Naive thymus-derived CD4-positive, alpha-beta T cell (primary cell): ENCODE data around the gene MACIR. TPM values are rescaled to one million over a fixed set of nuclear protein-coding genes. Genes with fewer than 3 reads are reported as not detected.

Experiments used
- ATAC-seq: fragments of 150-1000 bp; cut with Tn5 transposase; 2 replicates; pipeline ENCODE4 v1.10.0; 2021; ENCODE audit warnings: mild to moderate bottlenecking, moderate library complexity
- CTCF ChIA-PET: fragments of 350-600 bp; sonication (Branson Sonifier 250); formaldehyde crosslinking; loops from one replicate; lab custom pipeline; 2021; ENCODE audit warnings: antibody characterized with exemption; lab: Charles Lee
- POLR2A ChIA-PET: fragments of 350-600 bp; sonication (Branson Sonifier 250); formaldehyde crosslinking; loops from one replicate; lab custom pipeline; 2021; ENCODE audit warnings: antibody characterized with exemption, inconsistent platforms; lab: Charles Lee
- DNase-seq, 9 donors: peaks; one replicate each; pipeline versions ENCODE4 v3.0.0 to v3.0.0-alpha.2; 2020 to 2022; ENCODE audit warnings: mixed read lengths in 1 of 9
- H3K27ac ChIP-seq: one replicate; pipeline ENCODE4 v1.7.0; 2013; ENCODE audit warnings: mild to moderate bottlenecking, low read depth, low read length, moderate library complexity
- H3K27me3 ChIP-seq, 2 donors: one replicate each; pipeline ENCODE4 v1.7.0; 2013; ENCODE audit warnings: low read length in 2 of 2, mild to moderate bottlenecking in 2 of 2, moderate library complexity in 2 of 2; ENCODE audit not compliant: control insufficient read depth in 2 of 2, insufficient read depth in 2 of 2
- H3K36me3 ChIP-seq, 3 experiments: 1 replicate in 2 of 3; 2 replicates in 1 of 3; pipeline ENCODE4 v1.7.0; 2013; ENCODE audit warnings: low read length in 3 of 3, mild to moderate bottlenecking in 3 of 3, moderate library complexity in 1 of 3; ENCODE audit not compliant: insufficient read depth in 3 of 3, control insufficient read depth in 2 of 3
- H3K4me1 ChIP-seq, 2 donors: one replicate each; pipeline ENCODE4 v1.7.0; 2013; ENCODE audit warnings: low read length in 2 of 2, mild to moderate bottlenecking in 2 of 2, moderate library complexity in 1 of 2; ENCODE audit not compliant: control insufficient read depth in 2 of 2, insufficient read depth in 2 of 2
- H3K4me3 ChIP-seq: 2 replicates; pipeline ENCODE4 v1.7.0; 2013; ENCODE audit warnings: mild to moderate bottlenecking, low read length
- H3K9me3 ChIP-seq, 3 experiments: 1 replicate in 2 of 3; 2 replicates in 1 of 3; pipeline ENCODE4 v1.7.0; 2013; ENCODE audit warnings: low read length in 3 of 3; ENCODE audit not compliant: control insufficient read depth in 2 of 3
- H3K27ac Mint-ChIP-seq, 9 donors: one replicate each; pipeline ENCODE4 v1.8.0; 2020 to 2022; ENCODE audit warnings: mixed read lengths in 9 of 9, mild to moderate bottlenecking in 8 of 9, moderate library complexity in 5 of 9, inconsistent platforms in 2 of 9
- H3K27me3 Mint-ChIP-seq, 5 donors: one replicate each; pipeline ENCODE4 v1.8.0; 2021 to 2022; ENCODE audit warnings: mixed read lengths in 5 of 5, mild to moderate bottlenecking in 1 of 5
- H3K36me3 Mint-ChIP-seq, 5 donors: one replicate each; pipeline ENCODE4 v1.8.0; 2020 to 2022; ENCODE audit warnings: mixed read lengths in 5 of 5, mild to moderate bottlenecking in 3 of 5, inconsistent platforms in 1 of 5
- H3K4me1 Mint-ChIP-seq, 7 donors: one replicate each; pipeline ENCODE4 v1.8.0; 2020 to 2022; ENCODE audit warnings: mixed read lengths in 7 of 7, mild to moderate bottlenecking in 3 of 7, inconsistent platforms in 1 of 7
- H3K4me3 Mint-ChIP-seq, 10 donors: one replicate each; pipeline ENCODE4 v1.8.0; 2020 to 2022; ENCODE audit warnings: mild to moderate bottlenecking in 10 of 10, mixed read lengths in 10 of 10, moderate library complexity in 6 of 10, inconsistent platforms in 2 of 10
- H3K9me3 Mint-ChIP-seq, 11 donors: one replicate each; pipeline ENCODE4 v1.8.0; 2020 to 2022; ENCODE audit warnings: mixed read lengths in 11 of 11, mild to moderate bottlenecking in 4 of 11, inconsistent platforms in 1 of 11, moderate library complexity in 1 of 11
- intact Hi-C, 2 donors: fragments of 100-400 bp; cut with micrococcal nuclease; formaldehyde crosslinking; loops; one replicate each; pipeline ENCODE4 v1.15.1; 2023
- polyA plus RNA-seq, 2 donors: library from polyadenylated mRNA; unstranded; fragments of 300-500 nt; fragmentation: Illumina TruSeq; gene quantifications; one replicate each; pipeline ENCODE4 v1.2.3, GENCODE V29; 2021
- total RNA-seq, 6 experiments: library from RNA in 5 of 6; stranded (reverse) in 5 of 6; gene quantifications; 1 replicate in 5 of 6; 2 replicates in 1 of 6; pipeline ENCODE4 v1.2.3 and lab custom pipeline; 2021 to 2026

MACIR gene
- total and polyA plus RNA-seq, 7 experiments from 2014 or later: 1.4 to 6.1 (median 2.3) TPM

- POLR2A ChIA-PET: no interaction called here
- no peaks in the 10 kb centered on the region for H3K36me3 Mint-ChIP-seq
- intact Hi-C loops: no loop called here
Observed at GRCh38 chr5:103289024-103289423, 30.5 kb downstream of the MACIR start.

GRCh38 chr5:103290846-103291245, 32.3 kb downstream of the MACIR start:
- ATAC-seq (no peak), DNase-seq (no peak)
- no peaks in the 10 kb centered on the region for H3K36me3 Mint-ChIP-seq
- no peaks in the 10 kb centered on the region for H3K36me3 ChIP-seq
- POLR2A ChIA-PET: no interaction called here
- H3K4me1 ChIP-seq: no peaks in the 10 kb centered on the region
- no peaks in the 10 kb centered on the region for H3K27me3 Mint-ChIP-seq
- CTCF ChIA-PET: no interaction called here
- H3K27ac Mint-ChIP-seq: no peak overlapping the region
- H3K9me3 ChIP-seq: no peaks in the 10 kb centered on the region
- intact Hi-C loops: no loop called here
- H3K9me3 Mint-ChIP-seq: no peaks in the 10 kb centered on the region
- no peak overlapping the region for H3K4me3 Mint-ChIP-seq
- H3K27me3 ChIP-seq: no peaks in the 10 kb centered on the region
- H3K4me1 Mint-ChIP-seq: no peaks in the 10 kb centered on the region
- H3K27ac ChIP-seq: no peak overlapping the region
- H3K4me3 ChIP-seq: no peak overlapping the region

More at GRCh38 chr5:103289024-103289423, 30.5 kb downstream of the MACIR start:
- Mint-ChIP-seq H3K9me3 (no peaks in the 10 kb centered on the region), H3K4me1 (no peaks in the 10 kb centered on the region), H3K27me3 (no peaks in the 10 kb centered on the region), H3K27ac (no peak overlapping the region), H3K4me3 (no peak overlapping the region)
- ATAC-seq (no peak), DNase-seq (no peak)
- Histone ChIP-seq H3K27me3 (no peaks in the 10 kb centered on the region), H3K27ac (no peak overlapping the region), H3K4me3 (no peak overlapping the region), H3K4me1 (no peaks in the 10 kb centered on the region), H3K9me3 (no peaks in the 10 kb centered on the region), H3K36me3 (no peaks in the 10 kb centered on the region)
- CTCF ChIA-PET: no interaction called here

GRCh38 chr5:103291606-103292005, 33.0 kb downstream of the MACIR start:
- Histone ChIP-seq H3K4me3 (no peak overlapping the region), H3K27ac (no peak overlapping the region), H3K27me3 (no peaks in the 10 kb centered on the region), H3K9me3 (no peaks in the 10 kb centered on the region), H3K4me1 (no peaks in the 10 kb centered on the region), H3K36me3 (no peaks in the 10 kb centered on the region)
- Mint-ChIP-seq H3K27ac (no peak overlapping the region), H3K4me1 (no peaks in the 10 kb centered on the region), H3K27me3 (peaks cover 0 to 4% (median 0%) of the 10 kb centered on the region in 5 donors), H3K4me3 (no peak overlapping the region), H3K9me3 (no peaks in the 10 kb centered on the region), H3K36me3 (no peaks in the 10 kb centered on the region)
- intact Hi-C loops: no loop called here
- POLR2A ChIA-PET: no interaction called here
- no peak for ATAC-seq
- CTCF ChIA-PET: no interaction called here
- no peak for DNase-seq

- Mint-ChIP-seq H3K36me3 (no peaks in the 10 kb centered on the region), H3K4me3 (no peak overlapping the region), H3K27me3 (peaks cover 0 to 8% (median 0%) of the 10 kb centered on the region in 5 donors), H3K9me3 (no peaks in the 10 kb centered on the region), H3K4me1 (no peaks in the 10 kb centered on the region), H3K27ac (no peak overlapping the region)
- H3K27me3 ChIP-seq: no peaks in the 10 kb centered on the region
- H3K36me3 ChIP-seq: no peaks in the 10 kb centered on the region
- ChIA-PET CTCF (no interaction called here), POLR2A (no interaction called here)
- H3K9me3 ChIP-seq: no peaks in the 10 kb centered on the region
- H3K4me3 ChIP-seq: no peak overlapping the region
- no peaks in the 10 kb centered on the region for H3K4me1 ChIP-seq
- DNase-seq (no peak), ATAC-seq (no peak)
- H3K27ac ChIP-seq: no peak overlapping the region
- intact Hi-C loops: no loop called here
Observed at GRCh38 chr5:103293099-103293498, 34.5 kb downstream of the MACIR start.

- Mint-ChIP-seq H3K9me3 (no peaks in the 10 kb centered on the region), H3K27me3 (peaks cover 0 to 8% (median under 1%) of the 10 kb centered on the region in 5 donors), H3K36me3 (no peaks in the 10 kb centered on the region), H3K4me3 (no peak overlapping the region), H3K27ac (no peak overlapping the region), H3K4me1 (no peaks in the 10 kb centered on the region)
- ChIA-PET CTCF (no interaction called here), POLR2A (no interaction called here)
- Histone ChIP-seq H3K4me3 (no peak overlapping the region), H3K27ac (no peak overlapping the region), H3K36me3 (no peaks in the 10 kb centered on the region), H3K4me1 (no peaks in the 10 kb centered on the region), H3K9me3 (no peaks in the 10 kb centered on the region), H3K27me3 (no peaks in the 10 kb centered on the region)
- ATAC-seq: no peak
- no peak for DNase-seq
- intact Hi-C loops: no loop called here
Observed at GRCh38 chr5:103293719-103294118, 35.2 kb downstream of the MACIR start.

GRCh38 chr5:103294906-103295305, 36.3 kb downstream of the MACIR start:
- intact Hi-C loops: no loop called here
- ATAC-seq: no peak
- no peaks in the 10 kb centered on the region for H3K27me3 ChIP-seq
- no peak overlapping the region for H3K27ac Mint-ChIP-seq
- H3K9me3 ChIP-seq: no peaks in the 10 kb centered on the region
- H3K27ac ChIP-seq: no peak overlapping the region
- H3K36me3 ChIP-seq: no peaks in the 10 kb centered on the region
- no peaks in the 10 kb centered on the region for H3K36me3 Mint-ChIP-seq
- CTCF ChIA-PET: no interaction called here
- H3K4me1 ChIP-seq: no peaks in the 10 kb centered on the region
- no peaks in the 10 kb centered on the region for H3K4me1 Mint-ChIP-seq
- POLR2A ChIA-PET: no interaction called here
- no peak overlapping the region for H3K4me3 Mint-ChIP-seq
- no peaks in the 10 kb centered on the region for H3K9me3 Mint-ChIP-seq
- no peak overlapping the region for H3K4me3 ChIP-seq
- no peak for DNase-seq
- H3K27me3 Mint-ChIP-seq: peaks cover 0 to 14% (median 9%) of the 10 kb centered on the region in 5 donors

- Mint-ChIP-seq H3K27me3 (peaks cover 0 to 18% (median 13%) of the 10 kb centered on the region in 5 donors), H3K9me3 (no peaks in the 10 kb centered on the region), H3K4me1 (no peaks in the 10 kb centered on the region), H3K4me3 (no peak overlapping the region), H3K36me3 (no peaks in the 10 kb centered on the region), H3K27ac (no peak overlapping the region)
- Histone ChIP-seq H3K36me3 (no peaks in the 10 kb centered on the region), H3K27ac (no peak overlapping the region), H3K9me3 (no peaks in the 10 kb centered on the region), H3K4me3 (no peak overlapping the region), H3K27me3 (no peaks in the 10 kb centered on the region), H3K4me1 (no peaks in the 10 kb centered on the region)
- ATAC-seq (no peak), DNase-seq (no peak)
- ChIA-PET CTCF (no interaction called here), POLR2A (no interaction called here)
- intact Hi-C loops: no loop called here
Observed at GRCh38 chr5:103295424-103295823, 36.9 kb downstream of the MACIR start.
